Stomach smooth muscle (tissue), 2 donors: Measurements from ENCODE around the gene SYNM.

Experiments used
- H3K27ac ChIP-seq: one replicate; pipeline ENCODE4 v1.7.0; 2013; ENCODE audit warnings: mild to moderate bottlenecking, low read length, inconsistent platforms
- H3K27me3 ChIP-seq, 2 donors: one replicate each; pipeline ENCODE4 v1.7.0; 2013; ENCODE audit warnings: low read length in 2 of 2; ENCODE audit not compliant: insufficient read depth in 2 of 2, control insufficient read depth in 1 of 2
- H3K36me3 ChIP-seq, 2 donors: one replicate each; pipeline ENCODE4 v1.7.0; 2013; ENCODE audit warnings: low read length in 2 of 2; ENCODE audit not compliant: control insufficient read depth in 2 of 2, insufficient read depth in 2 of 2
- H3K4me1 ChIP-seq: one replicate; pipeline ENCODE4 v1.7.0; 2013; ENCODE audit warnings: low read length; ENCODE audit not compliant: control insufficient read depth, insufficient read depth
- H3K4me3 ChIP-seq, 2 donors: one replicate each; pipeline ENCODE4 v1.7.0; 2013; ENCODE audit warnings: low read length in 2 of 2
- H3K9ac ChIP-seq, 2 donors: one replicate each; pipeline ENCODE4 v1.7.0; 2013; ENCODE audit warnings: low read length in 2 of 2, mild to moderate bottlenecking in 1 of 2
- H3K9me3 ChIP-seq, 2 donors: one replicate each; pipeline ENCODE4 v1.7.0; 2013; ENCODE audit warnings: low read length in 2 of 2; ENCODE audit not compliant: control insufficient read depth in 2 of 2
- donor health status: healthy.
- donor health status: Pancreatic carcinoma.

The SYNM gene

DNA sequence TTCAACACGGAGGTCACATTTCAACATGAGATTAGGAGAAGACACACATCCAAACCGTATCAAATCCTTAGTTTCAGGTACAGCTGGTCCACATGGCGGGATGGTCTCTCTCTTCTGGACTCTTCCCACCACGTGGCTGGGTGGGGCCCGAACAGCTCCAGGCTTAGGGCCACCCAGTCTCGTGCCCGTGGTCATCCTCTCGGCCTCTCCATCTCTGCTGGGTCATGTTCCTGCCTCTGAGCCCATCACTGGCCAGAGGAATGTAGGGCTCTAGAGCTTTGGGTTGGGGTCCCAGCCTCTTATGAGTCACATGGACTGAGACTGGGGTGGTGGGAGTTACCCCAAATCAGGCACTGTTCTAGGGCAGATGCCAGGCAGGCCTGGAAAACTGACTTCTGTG is 12.2 kb downstream of the SYNM start:
- Histone ChIP-seq H3K27ac (peak overlapping the region; percentile 71), H3K4me3 (peak overlapping the region in 1 of 2 donors; percentile 54), H3K27me3 (no peaks in the 10 kb centered on the region), H3K4me1 (peaks cover 92% of the 10 kb centered on the region), H3K36me3 (peaks cover 48 to 53% of the 10 kb centered on the region in 2 donors), H3K9ac (peak overlapping the region in 1 of 2 donors; percentile 13), H3K9me3 (no peaks in the 10 kb centered on the region)

DNA sequence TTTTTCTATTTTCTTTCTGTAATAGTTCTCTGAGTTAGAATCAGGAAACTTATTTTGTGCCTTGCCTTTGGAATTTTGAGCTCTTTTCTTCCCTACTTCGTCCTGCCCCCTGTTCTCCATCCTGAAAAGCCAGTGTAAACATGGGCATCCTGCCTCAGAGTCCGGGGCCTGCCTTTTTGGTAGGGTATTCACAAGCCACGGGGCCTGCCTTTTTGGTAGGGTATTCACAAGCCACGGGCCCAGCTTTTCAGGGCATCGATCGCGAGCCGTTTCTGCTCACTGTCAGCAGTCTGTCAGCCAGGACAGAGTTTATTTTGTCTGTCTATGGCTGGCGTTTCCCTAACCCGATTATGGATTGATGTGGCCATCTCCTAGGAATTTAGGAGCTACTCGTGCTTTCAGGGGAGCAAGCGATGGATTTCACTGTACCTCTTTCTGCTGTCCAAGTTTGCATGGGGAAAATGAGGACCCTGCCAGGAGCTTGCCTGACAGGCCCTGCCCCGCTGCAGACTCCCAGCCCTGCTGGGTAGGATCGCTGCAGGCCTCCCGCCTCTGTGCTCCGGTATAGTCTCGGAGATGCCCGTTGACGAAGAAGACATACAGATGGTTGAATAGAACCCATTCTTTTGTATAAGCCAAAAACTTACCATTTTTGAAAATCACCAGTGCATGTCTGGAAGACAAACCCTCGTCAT is 12.8 kb downstream of the SYNM start:
- H3K4me1 ChIP-seq: peaks cover 92% of the 10 kb centered on the region

DNA sequence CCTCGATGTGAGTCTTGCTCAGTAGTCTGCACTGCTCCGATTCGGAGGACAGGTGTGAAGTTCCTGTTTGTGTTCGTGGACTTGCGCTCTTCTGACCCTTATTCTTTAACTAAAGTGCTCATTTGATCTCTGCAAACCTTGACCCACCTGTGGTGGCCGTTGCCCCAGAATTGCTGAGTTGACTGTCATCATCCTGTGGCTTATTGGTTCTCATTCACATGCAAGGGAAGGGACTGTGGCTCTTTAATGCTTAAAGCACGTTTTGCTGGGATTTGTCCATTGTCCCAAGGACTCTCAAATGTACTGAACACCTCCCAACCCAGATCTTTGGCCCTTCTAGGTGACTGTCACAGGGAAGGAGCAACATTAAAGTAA is 13.4 kb downstream of the SYNM start:
- Histone ChIP-seq H3K27ac (peak overlapping the region; percentile 71), H3K27me3 (no peaks in the 10 kb centered on the region), H3K4me3 (peak overlapping the region in 1 of 2 donors; percentile 40), H3K36me3 (peaks cover 45 to 51% of the 10 kb centered on the region in 2 donors), H3K4me1 (peaks cover 93% of the 10 kb centered on the region), H3K9me3 (no peaks in the 10 kb centered on the region), H3K9ac (no peak overlapping the region)

More for the DNA sequence above, 12.8 kb downstream of the SYNM start:
- peaks cover 45 to 54% of the 10 kb centered on the region in 2 donors for H3K36me3 ChIP-seq
- H3K27ac ChIP-seq: peak overlapping the region; percentile 71
- no peaks in the 10 kb centered on the region for H3K9me3 ChIP-seq
- H3K4me3 ChIP-seq: peak overlapping the region in 1 of 2 donors; percentile 40
- peak overlapping the region in 1 of 2 donors; percentile 36 for H3K9ac ChIP-seq
- no peaks in the 10 kb centered on the region for H3K27me3 ChIP-seq

DNA sequence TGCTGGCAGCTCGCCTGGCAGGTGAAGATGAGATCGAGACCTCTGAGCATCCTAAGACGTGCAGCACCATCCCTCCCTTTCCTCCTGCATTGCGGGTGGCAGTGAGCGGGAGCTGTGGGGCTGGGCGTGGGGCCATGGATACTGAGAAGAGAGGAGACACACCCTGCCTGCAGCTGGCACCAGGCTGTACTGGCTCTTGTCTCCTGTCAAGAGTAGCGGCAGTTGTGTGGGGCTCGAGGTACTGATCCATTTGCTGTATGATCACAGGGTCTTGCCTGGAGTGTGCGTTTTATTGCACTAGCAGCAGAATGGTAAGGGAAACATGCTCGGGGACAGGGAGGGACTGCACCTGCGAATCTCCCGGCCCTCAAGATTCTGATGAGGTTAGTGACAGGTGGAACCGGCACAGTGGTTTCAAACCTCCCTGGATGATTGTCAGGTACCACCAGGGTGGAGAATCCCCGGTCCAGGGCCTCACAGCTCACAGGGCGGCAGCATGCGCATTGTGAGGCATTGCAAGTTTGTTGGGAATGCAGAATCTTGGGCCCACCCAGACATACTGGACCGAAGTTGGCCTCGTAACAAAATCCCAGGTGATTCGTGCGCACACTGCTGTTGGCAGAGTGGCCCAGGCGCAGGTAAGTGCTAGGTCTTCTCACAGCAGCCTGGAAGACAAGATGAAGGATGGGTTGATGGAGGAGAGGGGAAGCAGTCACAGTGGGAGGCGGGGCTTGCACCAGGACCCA is 14.1 kb downstream of the SYNM start:
- Histone ChIP-seq H3K9ac (no peak overlapping the region), H3K4me3 (peak overlapping the region in 1 of 2 donors; percentile 35), H3K27ac (peak overlapping the region; percentile 93), H3K27me3 (no peaks in the 10 kb centered on the region), H3K4me1 (peaks cover 93% of the 10 kb centered on the region), H3K9me3 (no peaks in the 10 kb centered on the region), H3K36me3 (peaks cover 40 to 44% of the 10 kb centered on the region in 2 donors)

DNA sequence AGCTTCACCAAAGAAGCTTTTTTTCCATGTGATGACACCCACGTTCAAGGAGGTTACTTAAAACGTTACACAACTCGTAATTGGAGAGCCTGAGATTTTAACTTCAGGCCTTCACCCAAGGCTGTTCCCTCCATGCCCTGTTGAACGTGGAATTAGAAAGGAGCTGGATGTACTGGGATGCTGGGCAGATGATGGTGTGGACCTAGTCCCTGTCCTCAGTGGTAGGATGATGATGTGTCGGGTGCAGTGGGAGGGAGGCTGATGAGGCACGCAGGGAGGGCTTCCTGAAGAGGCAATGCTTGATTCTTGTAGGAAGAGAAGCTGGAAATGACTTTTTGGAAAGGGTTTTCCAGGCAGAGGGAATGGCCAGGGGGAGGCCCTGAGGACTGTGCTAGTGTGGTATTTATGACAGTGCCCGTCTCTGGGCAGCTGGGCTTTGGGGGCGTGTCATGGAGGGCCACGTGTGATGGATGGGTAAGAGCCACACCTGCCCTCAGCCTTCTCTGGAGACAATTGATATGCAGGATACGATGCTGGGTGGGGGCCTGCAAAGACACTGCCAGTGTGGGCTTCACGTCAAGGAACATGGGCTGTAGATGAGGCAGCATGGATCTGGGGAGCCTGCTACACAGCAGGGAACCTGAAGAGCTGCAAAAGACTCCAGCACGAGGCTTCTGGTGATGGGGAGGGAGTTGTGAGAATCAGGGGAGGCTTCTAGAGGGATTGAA is 15.3 kb downstream of the SYNM start:
- Histone ChIP-seq H3K27me3 (no peaks in the 10 kb centered on the region), H3K4me3 (peak overlapping the region; percentile 5 to 49), H3K27ac (peak overlapping the region; percentile 93), H3K4me1 (peaks cover 94% of the 10 kb centered on the region), H3K9ac (peak overlapping the region in 1 of 2 donors; percentile 55), H3K9me3 (no peaks in the 10 kb centered on the region), H3K36me3 (peaks cover 31 to 37% of the 10 kb centered on the region in 2 donors)

DNA sequence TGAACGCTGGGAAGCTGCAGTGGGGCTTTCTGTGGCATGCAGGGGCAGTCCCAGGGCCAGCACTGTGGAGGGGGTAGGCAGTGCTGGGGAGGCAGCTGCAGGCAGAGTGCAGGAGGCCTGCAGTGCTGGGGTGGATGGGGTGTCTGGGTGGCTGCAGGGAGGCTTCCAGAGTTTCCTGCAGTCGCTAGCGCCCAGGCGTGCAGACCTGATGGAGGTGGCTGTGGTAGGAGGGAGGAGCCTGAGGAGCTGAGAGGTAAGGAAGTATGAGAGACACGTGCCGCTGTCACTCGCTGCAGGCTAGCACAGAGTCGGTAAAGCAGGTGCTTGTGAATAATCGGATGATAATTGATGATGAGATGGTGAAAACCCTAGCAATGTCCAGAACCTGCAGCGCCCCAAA is 16.3 kb downstream of the SYNM start:
- H3K27me3 ChIP-seq: no peaks in the 10 kb centered on the region
- no peak overlapping the region for H3K9ac ChIP-seq
- peaks cover 96% of the 10 kb centered on the region for H3K4me1 ChIP-seq
- no peaks in the 10 kb centered on the region for H3K9me3 ChIP-seq
- peaks cover 31 to 33% of the 10 kb centered on the region in 2 donors for H3K36me3 ChIP-seq
- peak overlapping the region; percentile 0 to 49 for H3K4me3 ChIP-seq
- H3K27ac ChIP-seq: peak overlapping the region; percentile 93

DNA sequence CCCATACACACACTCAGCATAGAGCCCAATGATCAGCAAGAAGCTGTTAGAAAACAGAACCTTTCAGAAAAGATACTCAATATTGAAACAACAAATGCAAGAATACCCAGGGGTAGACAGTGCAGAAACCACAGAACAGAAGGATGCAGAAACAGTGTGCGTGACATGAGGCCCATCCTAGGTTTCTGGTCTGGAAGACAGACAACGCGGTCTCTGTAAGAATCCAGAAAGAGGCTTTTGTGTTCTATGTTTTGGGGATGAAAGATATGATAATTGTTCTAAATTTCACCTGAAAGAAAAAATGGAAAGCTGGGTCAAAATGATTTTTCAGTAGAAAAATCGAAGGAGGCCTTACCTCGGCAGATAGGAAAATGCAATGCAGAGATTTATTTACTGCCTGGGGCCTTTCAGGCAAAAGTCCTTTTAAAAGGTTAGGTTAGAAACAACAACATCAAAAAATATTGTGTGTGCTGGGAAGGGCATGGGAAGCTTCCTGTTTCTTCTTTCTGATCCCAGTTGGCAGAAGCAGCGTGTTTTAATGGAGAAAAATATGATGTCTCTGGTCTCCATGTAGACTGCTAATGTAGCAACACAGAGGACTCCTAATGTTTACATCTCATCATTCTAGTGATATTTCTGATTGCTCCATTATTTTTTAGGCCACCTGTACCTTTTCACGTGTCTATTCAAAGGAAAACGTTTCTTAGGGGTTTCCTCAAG is 17.0 kb downstream of the SYNM start:
- H3K4me3 ChIP-seq: peak overlapping the region in 1 of 2 donors; percentile 21
- H3K36me3 ChIP-seq: peaks cover 36 to 37% of the 10 kb centered on the region in 2 donors
- H3K9me3 ChIP-seq: no peaks in the 10 kb centered on the region
- H3K27me3 ChIP-seq: no peaks in the 10 kb centered on the region
- peaks cover 96% of the 10 kb centered on the region for H3K4me1 ChIP-seq
- H3K9ac ChIP-seq: peak overlapping the region in 1 of 2 donors; percentile 23
- H3K27ac ChIP-seq: peak overlapping the region; percentile 93

DNA sequence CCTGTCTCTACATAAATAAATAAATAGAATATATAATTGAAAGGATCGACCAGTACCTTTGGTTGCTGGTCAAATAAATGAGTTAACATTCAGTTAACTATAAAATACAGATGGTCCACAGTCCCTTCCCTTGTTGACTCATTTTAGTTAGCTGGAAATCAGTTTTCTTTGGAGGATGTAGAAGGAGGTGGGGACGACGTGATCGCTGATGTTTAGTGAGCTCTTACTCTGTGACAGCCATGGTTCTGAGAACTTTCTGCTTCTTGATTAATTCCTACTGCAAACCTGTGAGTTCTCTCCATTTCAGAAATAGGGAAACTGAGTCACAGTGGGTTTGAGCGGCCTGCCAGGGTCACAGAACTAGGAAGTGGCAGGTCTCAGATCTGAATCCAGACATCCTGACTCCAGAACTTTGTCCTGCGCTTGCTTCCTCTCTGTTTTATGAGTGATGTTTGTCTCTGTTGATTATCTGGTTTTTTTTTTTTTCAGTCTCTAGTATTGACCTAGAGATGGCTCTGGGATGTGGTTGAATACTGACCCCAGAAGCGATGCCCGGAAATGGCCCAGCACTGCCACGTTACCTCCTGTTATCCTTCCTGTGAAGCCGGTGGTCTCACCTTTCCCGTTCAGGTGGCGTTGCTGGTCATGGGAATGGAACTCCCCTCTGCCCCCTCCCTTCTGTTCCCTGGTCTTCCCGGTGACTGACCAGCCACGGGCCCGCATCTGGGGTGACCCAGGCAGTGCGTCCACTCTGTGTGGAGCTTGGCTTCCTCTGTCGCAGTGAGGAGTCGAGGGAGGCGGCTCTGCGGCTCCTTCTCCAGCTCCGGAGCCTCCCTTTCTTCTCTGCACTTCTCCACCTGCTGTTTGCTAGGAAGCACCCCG is 18.2 kb downstream of the SYNM start:
- peak overlapping the region; percentile 27 to 69 for H3K4me3 ChIP-seq
- H3K27ac ChIP-seq: peak overlapping the region; percentile 93
- H3K4me1 ChIP-seq: peaks cover 96% of the 10 kb centered on the region
- H3K27me3 ChIP-seq: no peaks in the 10 kb centered on the region
- no peaks in the 10 kb centered on the region for H3K9me3 ChIP-seq
- H3K36me3 ChIP-seq: peaks cover 42% of the 10 kb centered on the region in 2 donors
- peak overlapping the region; percentile 66 to 78 for H3K9ac ChIP-seq

DNA sequence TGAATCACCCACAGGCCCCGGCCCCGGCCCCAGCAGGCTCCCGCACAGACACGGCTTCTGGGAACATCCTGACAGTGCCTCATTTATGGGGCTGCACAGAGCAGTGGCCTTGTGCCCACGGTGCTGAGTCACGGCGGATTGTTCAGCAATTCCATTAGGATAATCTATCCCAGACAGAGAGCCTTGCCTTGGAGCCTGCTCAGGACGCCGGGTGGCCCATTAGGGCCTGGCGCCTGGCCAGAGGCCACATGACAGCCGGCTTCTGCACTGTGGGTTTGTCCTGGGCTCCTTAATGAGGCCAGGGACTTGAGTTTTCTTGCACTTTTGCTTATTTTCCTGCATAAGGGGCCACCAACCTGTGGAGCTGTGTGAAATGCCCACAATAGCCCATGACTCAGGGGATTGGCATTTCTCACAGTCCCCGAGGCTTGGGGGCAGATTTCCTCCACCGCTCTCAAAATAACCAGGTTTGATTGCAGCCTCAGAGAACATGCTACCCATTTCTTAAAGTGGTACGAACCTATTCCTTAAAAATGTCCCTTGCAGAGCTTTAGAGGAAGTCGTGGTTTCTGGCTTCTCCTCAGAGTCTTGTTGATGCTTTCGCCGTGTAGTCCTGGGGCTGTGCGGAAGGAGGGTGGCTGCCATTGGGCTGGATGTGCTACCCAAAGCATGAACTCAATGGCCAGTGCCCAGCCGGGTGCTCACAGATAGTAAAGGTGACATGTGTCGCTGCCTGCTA is 19.0 kb downstream of the SYNM start:
- no peaks in the 10 kb centered on the region for H3K27me3 ChIP-seq
- no peaks in the 10 kb centered on the region for H3K9me3 ChIP-seq
- H3K9ac ChIP-seq: peak overlapping the region; percentile 52 to 60
- peak overlapping the region; percentile 6 to 69 for H3K4me3 ChIP-seq
- H3K36me3 ChIP-seq: peaks cover 42 to 46% of the 10 kb centered on the region in 2 donors
- peaks cover 95% of the 10 kb centered on the region for H3K4me1 ChIP-seq
- peak overlapping the region; percentile 93 for H3K27ac ChIP-seq
